ENCODE results near the gene STPG4.
"Not testable (repeated sequence)": the region's sequence is repeated elsewhere in the genome, so short reads cannot be mapped to it uniquely, and the experiment has no call there.

The STPG4 gene

GRCh38 chr2:47124740-47125139 is 30.4 kb downstream of the STPG4 start:
- DNase-seq: not testable (repeated sequence)

DNA sequence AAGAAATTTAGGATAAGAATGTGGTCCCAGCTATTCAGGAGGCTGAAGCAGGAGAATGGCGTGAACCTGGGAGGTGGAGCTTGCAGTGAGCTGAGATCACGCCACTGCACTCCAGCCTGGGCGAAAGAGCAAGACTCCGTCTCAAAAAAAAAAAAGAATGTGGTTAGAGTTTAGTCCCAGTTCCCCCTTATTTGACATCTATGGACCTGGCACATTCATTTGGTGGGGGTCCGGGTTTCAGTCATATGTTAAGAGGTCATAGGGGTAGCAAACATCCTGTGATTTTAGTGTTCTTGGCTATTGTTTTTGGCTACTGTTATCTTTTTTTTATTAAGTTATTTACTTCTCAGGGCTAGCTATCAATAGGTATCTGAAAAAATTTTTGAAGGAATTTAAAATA is 34.7 kb downstream of the STPG4 start:
- not testable (repeated sequence) for DNase-seq

- no peak for DNase-seq
Measured at GRCh38 chr2:47119001-47119400, 36.1 kb downstream of the STPG4 start.

DNA sequence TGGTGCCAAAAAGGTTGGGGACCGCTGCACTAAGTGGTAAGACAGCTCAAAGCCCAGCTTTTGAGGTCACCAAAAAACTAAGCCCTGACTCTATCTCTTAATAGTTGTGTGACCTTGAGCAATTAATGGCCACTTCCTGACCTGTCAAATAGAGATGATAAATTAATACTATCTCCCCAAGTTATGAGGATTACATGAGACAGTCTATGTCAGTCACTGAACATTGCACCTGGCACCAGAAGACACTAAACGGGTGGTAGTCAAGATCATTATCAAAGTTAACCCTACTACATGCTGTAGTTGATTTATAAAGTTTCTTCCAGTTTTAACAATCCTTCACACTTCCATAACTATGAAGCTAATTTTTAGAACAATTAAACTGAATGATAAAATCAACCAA is 36.5 kb downstream of the STPG4 start:
- no peak for DNase-seq

DNA sequence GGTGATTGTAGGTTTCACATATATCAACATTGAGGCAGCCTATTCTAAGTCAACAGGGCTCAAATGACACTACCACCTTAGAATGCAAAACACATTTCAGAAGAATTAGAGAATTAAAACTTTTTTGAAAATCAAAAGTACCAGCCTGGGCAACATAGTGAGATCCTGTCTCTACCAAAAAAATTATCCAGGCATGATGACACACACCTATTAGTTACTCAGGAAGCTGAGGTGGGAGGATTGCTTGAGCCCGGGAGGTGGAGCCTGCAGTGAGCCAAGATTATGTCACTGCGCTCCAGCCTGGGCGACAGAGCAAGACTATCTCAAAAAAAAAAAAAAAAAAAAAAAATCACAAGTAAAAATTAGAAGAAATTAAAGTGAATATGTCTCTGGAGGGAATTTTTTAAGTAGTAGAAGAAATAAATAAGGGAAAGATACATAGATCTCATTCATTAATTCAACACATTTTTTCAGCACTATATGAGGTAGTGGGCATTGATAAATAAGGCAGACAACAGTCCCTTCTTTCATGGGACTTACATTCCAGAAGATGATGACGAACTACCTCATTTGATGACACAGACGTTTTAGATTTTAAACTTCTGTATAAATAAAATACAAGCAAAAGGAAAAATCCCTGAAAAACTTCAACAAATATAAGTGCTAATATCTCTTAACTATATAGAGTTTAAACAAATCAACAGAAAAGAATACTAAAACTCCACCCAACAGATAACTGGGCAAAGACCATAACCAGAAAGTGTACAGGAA is 42.3 kb downstream of the STPG4 start:
- DNase-seq: no peak

- DNase-seq: no peak
Measured at GRCh38 chr2:47109680-47110079, 45.4 kb downstream of the STPG4 start.

- DNase-seq: no peak
Measured at GRCh38 chr2:47109007-47109375, 46.1 kb downstream of the STPG4 start.

GRCh38 chr2:47108267-47109006 is 46.7 kb downstream of the STPG4 start:
- DNase-seq: not testable (repeated sequence)

- not testable (repeated sequence) for DNase-seq
Measured at GRCh38 chr2:47107201-47107600, 47.9 kb downstream of the STPG4 start.

- not testable (repeated sequence) for DNase-seq
Measured at GRCh38 chr2:47106231-47106630, 48.9 kb downstream of the STPG4 start.

- not testable (repeated sequence) for DNase-seq
Measured at GRCh38 chr2:47099712-47100111, 55.4 kb downstream of the STPG4 start.

DNA sequence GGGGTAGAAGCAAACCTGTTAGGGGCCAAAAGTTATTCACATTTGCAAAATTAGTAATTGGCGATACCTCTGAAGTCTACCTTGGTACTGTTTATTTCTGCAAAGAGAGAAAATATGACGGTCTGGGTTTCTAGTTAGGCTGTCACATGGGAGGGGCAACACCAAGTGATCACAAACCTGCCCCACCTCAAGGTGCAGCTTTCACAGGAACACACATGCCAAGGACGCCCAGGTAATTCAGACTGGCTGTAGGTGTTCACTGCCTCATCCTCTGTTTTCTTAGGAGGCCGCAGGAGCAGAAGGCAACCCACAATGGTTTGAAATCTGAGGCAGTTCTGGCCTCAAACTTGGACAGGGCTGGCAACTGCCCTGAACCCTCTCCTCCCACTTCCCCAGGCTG is 56.2 kb downstream of the STPG4 start:
- DNase-seq: no peak

DNA sequence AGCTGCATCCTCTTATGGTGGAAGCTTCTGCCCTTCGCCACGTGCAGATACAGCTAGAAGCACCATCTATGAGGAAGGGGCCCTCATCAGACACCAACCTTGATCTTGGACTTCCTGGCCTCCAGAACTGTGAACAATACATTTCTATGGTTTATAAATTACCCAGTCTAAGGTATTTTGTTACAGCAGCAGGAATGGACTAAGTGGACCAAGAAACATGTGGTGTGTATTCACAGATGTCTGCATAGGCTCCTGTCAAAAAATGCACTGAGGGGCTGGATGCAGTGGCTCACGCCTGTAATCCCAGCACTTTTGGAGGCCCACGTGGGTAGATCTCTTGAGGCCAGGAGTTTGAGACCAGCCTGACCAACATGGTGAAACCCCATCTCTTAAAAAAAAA is 57.5 kb downstream of the STPG4 start:
- DNase-seq: no peak

DNA sequence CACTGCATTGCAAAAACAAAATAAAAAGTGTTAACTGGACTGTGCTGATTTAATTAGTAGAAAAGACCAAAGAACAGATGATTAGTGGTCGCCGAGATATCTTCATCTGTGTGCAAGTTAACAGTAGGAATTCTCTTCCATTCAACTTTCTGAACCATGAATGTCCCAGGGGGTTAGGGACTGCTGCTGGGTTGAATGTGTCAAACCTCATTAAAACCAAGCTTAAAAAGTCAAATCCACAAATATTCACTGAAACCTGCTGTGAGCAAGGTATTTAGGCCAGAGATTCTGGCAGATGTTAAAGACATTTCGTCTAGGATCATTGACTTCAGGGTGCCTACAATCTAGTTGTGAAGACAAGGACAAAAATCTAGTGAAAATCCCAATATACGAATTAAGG is 58.7 kb downstream of the STPG4 start:
- DNase-seq: no peak

DNA sequence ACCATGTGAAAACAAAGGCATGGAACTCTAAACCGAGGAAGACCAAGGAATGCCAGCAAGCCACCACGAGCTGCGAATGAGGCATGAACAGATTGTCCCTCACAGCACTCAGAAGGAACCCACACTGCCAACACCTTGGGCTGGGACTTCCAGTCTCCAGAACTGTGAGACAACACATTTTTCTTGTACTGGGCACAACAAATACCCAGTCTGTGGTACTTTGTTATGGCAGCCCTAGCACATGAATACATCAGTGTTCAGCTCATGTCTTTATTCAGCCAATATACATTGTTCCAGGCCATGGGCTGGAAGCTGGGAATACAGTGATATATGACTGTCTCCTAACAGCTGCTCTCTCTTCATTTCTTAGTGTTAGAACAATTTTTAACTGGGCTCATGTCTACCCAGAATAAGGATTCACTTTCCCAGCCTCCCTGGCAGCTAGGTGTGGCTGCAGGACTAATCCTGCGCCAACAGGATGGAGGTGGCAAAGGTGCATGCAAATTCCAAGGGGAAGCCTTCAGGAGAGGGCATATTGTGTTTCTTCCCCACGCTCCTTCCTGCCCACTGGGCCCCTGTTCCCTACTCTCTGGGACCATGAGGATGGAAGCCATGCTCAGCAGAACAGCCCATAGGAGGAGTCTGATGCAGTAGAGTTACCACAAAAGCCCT is 59.6 kb downstream of the STPG4 start:
- DNase-seq: no peak

DNA sequence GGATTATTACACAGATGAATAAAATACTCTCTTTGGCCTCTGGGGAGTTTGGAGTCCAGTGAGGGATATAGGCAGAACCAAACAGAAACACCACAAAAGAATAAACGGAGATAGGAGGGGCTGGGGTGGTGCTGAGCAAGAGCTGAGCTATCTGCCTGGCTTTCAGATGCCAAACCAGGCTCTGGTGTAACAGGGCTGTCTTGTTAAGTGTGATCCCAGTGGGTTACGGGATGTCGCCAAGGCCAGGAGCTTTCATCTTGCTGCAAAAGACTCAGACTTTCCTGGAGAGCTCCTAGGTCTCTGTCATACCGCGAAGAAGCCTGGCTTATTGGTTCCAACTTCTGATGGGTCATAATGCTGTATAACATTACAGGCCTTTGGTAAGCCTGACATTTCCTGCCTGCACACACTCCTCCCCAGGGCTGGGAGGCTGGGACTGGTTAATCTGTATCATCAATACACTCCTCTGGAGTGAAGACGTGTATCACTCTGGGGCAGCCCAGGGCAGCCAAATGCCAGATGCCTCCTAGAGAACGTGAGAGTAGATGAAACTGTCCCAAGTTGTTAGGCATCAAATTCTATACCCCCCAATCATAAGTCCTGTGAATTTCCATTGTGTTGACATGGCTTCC is 60.5 kb downstream of the STPG4 start:
- DNase-seq: no peak

- DNase-seq: no peak
Measured at GRCh38 chr2:47093626-47094025, 61.5 kb downstream of the STPG4 start.

DNA sequence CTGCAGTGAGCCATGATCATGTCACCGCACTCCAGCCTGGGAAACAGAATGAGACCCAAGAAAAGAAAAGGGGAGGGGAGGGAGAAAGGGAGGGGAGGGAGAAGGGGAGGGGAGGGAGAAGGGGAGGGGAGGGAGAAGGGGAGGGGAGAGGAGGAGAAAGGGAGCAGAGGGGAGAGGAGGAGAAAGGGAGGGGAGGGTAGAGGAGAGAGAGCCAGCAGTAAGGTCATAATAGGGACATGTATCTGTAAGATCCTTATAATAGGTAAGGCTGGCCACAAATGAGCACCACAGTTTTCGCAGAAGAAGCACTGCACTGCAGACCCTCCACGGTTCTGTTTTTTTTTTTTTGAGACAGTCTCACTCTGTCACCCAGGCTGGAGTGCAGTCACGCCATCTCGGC is 62.6 kb downstream of the STPG4 start:
- DNase-seq: no peak

- no peak for DNase-seq
Measured at GRCh38 chr2:47091118-47091517, 64.0 kb downstream of the STPG4 start.

GRCh38 chr2:47089083-47089464 is 66.0 kb downstream of the STPG4 start:
- no peak for DNase-seq

DNA sequence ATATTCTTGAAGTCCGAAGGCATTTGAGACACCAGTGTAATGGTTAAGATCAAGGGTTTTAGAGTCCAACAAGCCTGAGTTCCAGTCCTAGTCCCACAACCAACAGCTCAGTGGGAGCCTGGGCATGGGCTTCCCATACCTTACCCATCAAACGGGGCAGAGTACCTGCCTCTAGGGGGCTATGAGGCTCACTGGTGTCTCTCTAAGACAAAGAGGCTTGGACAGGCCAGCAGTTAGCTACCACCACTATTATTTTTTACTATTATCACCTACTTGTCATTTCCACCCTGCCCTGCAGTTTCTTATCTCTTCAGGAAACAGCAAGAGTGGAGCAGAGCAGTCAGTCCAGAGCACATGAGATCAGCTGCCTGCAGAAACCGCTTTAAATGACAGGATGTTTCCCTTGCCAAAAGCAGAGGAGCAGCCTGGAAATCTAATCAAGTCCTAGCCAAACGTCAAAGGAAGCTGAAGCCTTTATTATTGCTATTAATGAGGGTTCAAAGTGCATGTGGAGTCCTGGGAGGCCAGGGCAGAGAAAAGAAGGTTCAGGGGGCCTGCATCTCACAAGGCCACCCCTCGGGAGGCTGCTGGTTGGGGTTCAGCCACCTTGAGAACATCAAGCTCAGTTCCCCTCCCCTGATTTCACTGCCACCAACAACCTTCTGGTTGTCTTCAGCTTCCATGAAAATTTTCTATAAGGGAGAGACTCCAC is 66.6 kb downstream of the STPG4 start:
- DNase-seq: no peak

DNA sequence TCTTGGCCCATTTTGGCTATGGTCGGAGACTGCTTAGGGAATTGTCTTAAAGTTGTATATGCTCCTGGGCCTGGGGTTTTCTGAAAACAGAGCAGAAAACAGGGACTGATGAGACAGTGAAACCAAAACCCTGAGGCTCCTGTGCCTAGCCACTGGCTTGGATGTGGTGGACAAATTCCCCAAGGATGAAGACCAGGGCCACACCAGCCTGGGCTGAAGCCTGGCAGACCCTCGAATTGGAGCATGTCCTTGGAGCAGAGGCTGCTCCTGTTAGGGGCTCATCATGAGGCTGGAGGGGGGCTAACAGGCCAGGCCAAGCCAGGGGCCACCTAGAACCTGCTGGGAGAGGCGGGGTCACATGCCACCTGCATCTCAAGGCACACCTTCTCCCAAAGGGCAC is 68.1 kb downstream of the STPG4 start:
- DNase-seq: no peak

GRCh38 chr2:47086571-47086970 is 68.5 kb downstream of the STPG4 start:
- DNase-seq: no peak

Measured in NK-92 treated with Interleukin-12 subunit alpha and Interleukin-12 subunit beta, amount 100 ng/mL, for 24 hours (cell line).